ENCODE measurements around the gene OSBPL6. TPM values are rescaled to one million over a fixed set of nuclear protein-coding genes. Genes with fewer than 3 reads are reported as not detected.
"Not testable (repeated sequence)": the region's sequence is repeated elsewhere in the genome, so short reads cannot be mapped to it uniquely, and the experiment has no call there.

Gene OSBPL6
- total and polyA plus RNA-seq, 4 donors: 1.3 to 3.3 (median 2.2) TPM

- H3K4me1 ChIP-seq (ENCODE audit: control insufficient read depth in 4 of 4, insufficient read depth in 4 of 4, low read length in 3 of 4): peaks cover 2 to 15% (median 6%) of the 10 kb centered on the region in 4 donors
- no peak overlapping the region for H3K27ac ChIP-seq (ENCODE audit: low read depth in 1 of 2, low read length in 2 of 2)
- no peaks in the 10 kb centered on the region for H3K36me3 ChIP-seq (ENCODE audit: control insufficient read depth in 4 of 4, insufficient read depth in 3 of 4, low read depth in 1 of 4, low read length in 3 of 4)
- no peak for DNase-seq (ENCODE audit: low spot score)
- TF ChIP-seq, protein P1, sequence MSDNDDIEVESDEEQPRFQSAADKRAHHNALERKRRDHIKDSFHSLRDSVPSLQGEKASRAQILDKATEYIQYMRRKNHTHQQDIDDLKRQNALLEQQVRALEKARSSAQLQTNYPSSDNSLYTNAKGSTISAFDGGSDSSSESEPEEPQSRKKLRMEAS (IDR thresholded peaks at IDR 0.05): no peak
- TF ChIP-seq TAF1 (conservative IDR thresholded peaks at IDR 0.05) (no peak), EGR1 (IDR thresholded peaks at IDR 0.05; ENCODE audit: low read depth in 2 of 2) (no peak), FOXA2 (IDR thresholded peaks at IDR 0.05) (no peak), CTCF (IDR thresholded peaks at IDR 0.05; ENCODE audit: low read depth, low read length, missing input control) (no peak), YY1 (IDR thresholded peaks at IDR 0.05) (no peak), FOXA1 (IDR thresholded peaks at IDR 0.05) (no peak), ATF3 (IDR thresholded peaks at IDR 0.05) (no peak), RXRA (IDR thresholded peaks at IDR 0.05) (no peak), SP1 (IDR thresholded peaks at IDR 0.05) (no peak), NR2F2 (IDR thresholded peaks at IDR 0.05) (no peak), JUND (IDR thresholded peaks at IDR 0.05) (no peak), HNF4G (IDR thresholded peaks at IDR 0.05) (no peak), RAD21 (IDR thresholded peaks at IDR 0.05) (no peak), HNF4A (conservative IDR thresholded peaks at IDR 0.05) (no peak)
- TF ChIP-seq, protein P2, sequence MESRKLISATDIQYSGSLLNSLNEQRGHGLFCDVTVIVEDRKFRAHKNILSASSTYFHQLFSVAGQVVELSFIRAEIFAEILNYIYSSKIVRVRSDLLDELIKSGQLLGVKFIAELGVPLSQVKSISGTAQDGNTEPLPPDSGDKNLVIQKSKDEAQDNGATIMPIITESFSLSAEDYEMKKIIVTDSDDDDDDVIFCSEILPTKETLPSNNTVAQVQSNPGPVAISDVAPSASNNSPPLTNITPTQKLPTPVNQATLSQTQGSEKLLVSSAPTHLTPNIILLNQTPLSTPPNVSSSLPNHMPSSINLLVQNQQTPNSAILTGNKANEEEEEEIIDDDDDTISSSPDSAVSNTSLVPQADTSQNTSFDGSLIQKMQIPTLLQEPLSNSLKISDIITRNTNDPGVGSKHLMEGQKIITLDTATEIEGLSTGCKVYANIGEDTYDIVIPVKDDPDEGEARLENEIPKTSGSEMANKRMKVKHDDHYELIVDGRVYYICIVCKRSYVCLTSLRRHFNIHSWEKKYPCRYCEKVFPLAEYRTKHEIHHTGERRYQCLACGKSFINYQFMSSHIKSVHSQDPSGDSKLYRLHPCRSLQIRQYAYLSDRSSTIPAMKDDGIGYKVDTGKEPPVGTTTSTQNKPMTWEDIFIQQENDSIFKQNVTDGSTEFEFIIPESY (IDR thresholded peaks at IDR 0.05): no peak
- TF ChIP-seq, protein P3, sequence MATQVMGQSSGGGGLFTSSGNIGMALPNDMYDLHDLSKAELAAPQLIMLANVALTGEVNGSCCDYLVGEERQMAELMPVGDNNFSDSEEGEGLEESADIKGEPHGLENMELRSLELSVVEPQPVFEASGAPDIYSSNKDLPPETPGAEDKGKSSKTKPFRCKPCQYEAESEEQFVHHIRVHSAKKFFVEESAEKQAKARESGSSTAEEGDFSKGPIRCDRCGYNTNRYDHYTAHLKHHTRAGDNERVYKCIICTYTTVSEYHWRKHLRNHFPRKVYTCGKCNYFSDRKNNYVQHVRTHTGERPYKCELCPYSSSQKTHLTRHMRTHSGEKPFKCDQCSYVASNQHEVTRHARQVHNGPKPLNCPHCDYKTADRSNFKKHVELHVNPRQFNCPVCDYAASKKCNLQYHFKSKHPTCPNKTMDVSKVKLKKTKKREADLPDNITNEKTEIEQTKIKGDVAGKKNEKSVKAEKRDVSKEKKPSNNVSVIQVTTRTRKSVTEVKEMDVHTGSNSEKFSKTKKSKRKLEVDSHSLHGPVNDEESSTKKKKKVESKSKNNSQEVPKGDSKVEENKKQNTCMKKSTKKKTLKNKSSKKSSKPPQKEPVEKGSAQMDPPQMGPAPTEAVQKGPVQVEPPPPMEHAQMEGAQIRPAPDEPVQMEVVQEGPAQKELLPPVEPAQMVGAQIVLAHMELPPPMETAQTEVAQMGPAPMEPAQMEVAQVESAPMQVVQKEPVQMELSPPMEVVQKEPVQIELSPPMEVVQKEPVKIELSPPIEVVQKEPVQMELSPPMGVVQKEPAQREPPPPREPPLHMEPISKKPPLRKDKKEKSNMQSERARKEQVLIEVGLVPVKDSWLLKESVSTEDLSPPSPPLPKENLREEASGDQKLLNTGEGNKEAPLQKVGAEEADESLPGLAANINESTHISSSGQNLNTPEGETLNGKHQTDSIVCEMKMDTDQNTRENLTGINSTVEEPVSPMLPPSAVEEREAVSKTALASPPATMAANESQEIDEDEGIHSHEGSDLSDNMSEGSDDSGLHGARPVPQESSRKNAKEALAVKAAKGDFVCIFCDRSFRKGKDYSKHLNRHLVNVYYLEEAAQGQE (IDR thresholded peaks at IDR 0.05): no peak
- H3K27me3 ChIP-seq (ENCODE audit: control insufficient read depth in 4 of 4, insufficient read depth in 4 of 4, low read length in 3 of 4): no peaks in the 10 kb centered on the region
- no peak overlapping the region for H3K4me3 ChIP-seq (ENCODE audit: low read depth in 1 of 3, low read length in 3 of 3)
- H3K9ac ChIP-seq (ENCODE audit: low read depth in 1 of 2, low read length in 2 of 2): no peak overlapping the region
- WGBS: 67% methylated on average over 3 of the region's 3 CpGs
- H3K9me3 ChIP-seq (ENCODE audit: control insufficient read depth in 4 of 4, low read length in 3 of 4): no peaks in the 10 kb centered on the region
These were observed 127.8 kb downstream of the OSBPL6 start for GRCh38 chr2:178322068-178322467.

GRCh38 chr2:178323331-178323730 lies 129.0 kb downstream of the OSBPL6 start:
- peaks cover 2 to 17% (median 8%) of the 10 kb centered on the region in 4 donors for H3K4me1 ChIP-seq (ENCODE audit: control insufficient read depth in 4 of 4, insufficient read depth in 4 of 4, low read length in 3 of 4)
- H3K36me3 ChIP-seq (ENCODE audit: control insufficient read depth in 4 of 4, insufficient read depth in 3 of 4, low read depth in 1 of 4, low read length in 3 of 4); DNase-seq (ENCODE audit: low spot score); H3K9me3 ChIP-seq (ENCODE audit: control insufficient read depth in 4 of 4, low read length in 3 of 4); H3K27ac ChIP-seq (ENCODE audit: low read depth in 1 of 2, low read length in 2 of 2); H3K9ac ChIP-seq (ENCODE audit: low read depth in 1 of 2, low read length in 2 of 2); H3K4me3 ChIP-seq (ENCODE audit: low read depth in 1 of 3, low read length in 3 of 3); H3K27me3 ChIP-seq (ENCODE audit: control insufficient read depth in 4 of 4, insufficient read depth in 4 of 4, low read length in 3 of 4): not testable (repeated sequence)
- 82% methylated on average over 6 of the region's 6 CpGs for WGBS

Measured in liver (tissue), 9 donors.